Natural killer cell treated with Interleukin-12 subunit alpha and Interleukin-12 subunit beta and Interleukin-15 and Interleukin-18, amount 100 ng/mL, for 72 hours (primary cell): ENCODE measurements around the gene SRSF4. TPM values are rescaled to one million over a fixed set of nuclear protein-coding genes. Genes with fewer than 3 reads are reported as not detected.
"Not testable (repeated sequence)": the region's sequence is repeated elsewhere in the genome, so short reads cannot be mapped to it uniquely, and the experiment has no call there.

Experiments used
- ATAC-seq, 2 donors: fragments of 150-1000 bp; cut with Tn5 transposase in 1 of 2; sonication (Bioruptor Pico), chemical (Tn5 transposase) in 1 of 2; 2 replicates each; pipeline ENCODE4 v1.10.0; 2021
- DNase-seq: peaks from one replicate; pipeline ENCODE4 v3.0.0; 2022; ENCODE audit warnings: low spot score
- H3K27ac Mint-ChIP-seq, 2 donors: 1 replicate in 1 of 2; 2 replicates in 1 of 2; pipeline ENCODE4 v1.8.0; 2022; ENCODE audit warnings: mixed read lengths in 2 of 2, mild to moderate bottlenecking in 1 of 2, moderate library complexity in 1 of 2
- H3K27me3 Mint-ChIP-seq, 2 donors: 1 replicate in 1 of 2; 2 replicates in 1 of 2; pipeline ENCODE4 v1.8.0; 2022; ENCODE audit warnings: mixed read lengths in 2 of 2
- H3K36me3 Mint-ChIP-seq: one replicate; pipeline ENCODE4 v1.8.0; 2022; ENCODE audit warnings: mixed read lengths
- H3K4me1 Mint-ChIP-seq, 2 donors: 1 replicate in 1 of 2; 2 replicates in 1 of 2; pipeline ENCODE4 v1.8.0; 2022; ENCODE audit warnings: low read depth in 2 of 2, mixed read lengths in 2 of 2, mild to moderate bottlenecking in 1 of 2
- H3K4me3 Mint-ChIP-seq: one replicate; pipeline ENCODE4 v1.8.0; 2022; ENCODE audit warnings: mixed read lengths
- H3K9me3 Mint-ChIP-seq: 2 replicates; pipeline ENCODE4 v1.8.0; 2022; ENCODE audit warnings: mixed read lengths
- total RNA-seq, 2 donors: library from RNA; stranded (reverse); gene quantifications; one replicate each; pipeline ENCODE4 v1.2.3, GENCODE V29; 2022

SRSF4 gene
- total RNA-seq, 2 donors from 2014 or later: 127 to 145 TPM

- H3K4me3 Mint-ChIP-seq: no peak overlapping the region
- no peaks in the 10 kb centered on the region for H3K9me3 Mint-ChIP-seq
- peaks cover 15% of the 10 kb centered on the region for H3K36me3 Mint-ChIP-seq
These were observed 13.8 kb downstream of the SRSF4 start for GRCh38 chr1:29167904-29168303.

GRCh38 chr1:29166291-29166878 lies 15.3 kb downstream of the SRSF4 start:
- ATAC-seq: no peak
- Mint-ChIP-seq H3K4me1 (peaks cover 63 to 64% of the 10 kb centered on the region in 2 donors), H3K9me3 (no peaks in the 10 kb centered on the region), H3K27ac (no peak overlapping the region), H3K4me3 (no peak overlapping the region), H3K36me3 (peaks cover 11% of the 10 kb centered on the region), H3K27me3 (no peaks in the 10 kb centered on the region)
- no peak for DNase-seq

More at GRCh38 chr1:29167904-29168303, 13.8 kb downstream of the SRSF4 start:
- peaks cover 63 to 69% of the 10 kb centered on the region in 2 donors for H3K4me1 Mint-ChIP-seq
- ATAC-seq (no peak), DNase-seq (no peak)
- no peak overlapping the region for H3K27ac Mint-ChIP-seq
- no peaks in the 10 kb centered on the region for H3K27me3 Mint-ChIP-seq

GRCh38 chr1:29164588-29164987 lies 17.1 kb downstream of the SRSF4 start:
- H3K27me3 Mint-ChIP-seq: no peaks in the 10 kb centered on the region
- peak overlapping the region; percentile 7 to 46 for H3K27ac Mint-ChIP-seq
- ATAC-seq (no peak), DNase-seq (no peak)
- H3K4me3 Mint-ChIP-seq: no peak overlapping the region
- H3K4me1 Mint-ChIP-seq: peaks cover 49 to 53% of the 10 kb centered on the region in 2 donors
- H3K36me3 Mint-ChIP-seq: peaks cover 11% of the 10 kb centered on the region
- no peaks in the 10 kb centered on the region for H3K9me3 Mint-ChIP-seq

- H3K36me3 Mint-ChIP-seq: peaks cover 11% of the 10 kb centered on the region
- ATAC-seq (no peak), DNase-seq (no peak)
- peaks cover 38 to 42% of the 10 kb centered on the region in 2 donors for H3K4me1 Mint-ChIP-seq
- no peak overlapping the region for H3K27ac Mint-ChIP-seq
- H3K4me3 Mint-ChIP-seq: no peak overlapping the region
- H3K27me3 Mint-ChIP-seq: no peaks in the 10 kb centered on the region
- H3K9me3 Mint-ChIP-seq: no peaks in the 10 kb centered on the region
These were observed 19.1 kb downstream of the SRSF4 start for GRCh38 chr1:29162476-29163138.

- Mint-ChIP-seq H3K36me3 (peaks cover 11% of the 10 kb centered on the region), H3K9me3 (no peaks in the 10 kb centered on the region), H3K4me3 (no peak overlapping the region), H3K27me3 (no peaks in the 10 kb centered on the region), H3K4me1 (peaks cover 33 to 42% of the 10 kb centered on the region in 2 donors), H3K27ac (no peak overlapping the region)
- ATAC-seq (no peak), DNase-seq (no peak)
These were observed 19.7 kb downstream of the SRSF4 start for GRCh38 chr1:29162025-29162424.

GRCh38 chr1:29159773-29160172 lies 21.9 kb downstream of the SRSF4 start:
- Mint-ChIP-seq H3K36me3 (peaks cover 4% of the 10 kb centered on the region), H3K4me1 (peaks cover 18 to 29% of the 10 kb centered on the region in 2 donors), H3K27me3 (no peaks in the 10 kb centered on the region), H3K9me3 (no peaks in the 10 kb centered on the region), H3K4me3 (no peak overlapping the region), H3K27ac (no peak overlapping the region)
- ATAC-seq: no peak
- DNase-seq: no peak

- ATAC-seq (no peak), DNase-seq (no peak)
- Mint-ChIP-seq H3K27me3 (no peaks in the 10 kb centered on the region), H3K4me3 (no peak overlapping the region), H3K9me3 (no peaks in the 10 kb centered on the region), H3K36me3 (peaks cover 2% of the 10 kb centered on the region), H3K4me1 (peaks cover 5 to 15% of the 10 kb centered on the region in 2 donors), H3K27ac (no peak overlapping the region)
These were observed 24.5 kb downstream of the SRSF4 start for GRCh38 chr1:29157269-29157601.

GRCh38 chr1:29156543-29157268 lies 25.0 kb downstream of the SRSF4 start:
- Mint-ChIP-seq H3K4me3 (no peak overlapping the region), H3K27ac (peak overlapping the region in 1 of 2 donors; percentile 43), H3K27me3 (no peaks in the 10 kb centered on the region), H3K9me3 (no peaks in the 10 kb centered on the region), H3K4me1 (peaks cover 1 to 13% of the 10 kb centered on the region in 2 donors), H3K36me3 (peaks cover 7% of the 10 kb centered on the region)
- no peak for ATAC-seq
- no peak for DNase-seq

GRCh38 chr1:29152046-29152805 lies 29.5 kb downstream of the SRSF4 start:
- Mint-ChIP-seq H3K9me3 (no peaks in the 10 kb centered on the region), H3K4me3 (no peak overlapping the region), H3K36me3 (peaks cover 35% of the 10 kb centered on the region), H3K4me1 (peaks cover 0 to 8% of the 10 kb centered on the region in 2 donors), H3K27ac (peak overlapping the region in 1 of 2 donors; percentile 54), H3K27me3 (no peaks in the 10 kb centered on the region)
- DNase-seq (no peak), ATAC-seq (no peak)

- H3K4me1 Mint-ChIP-seq: peaks cover 5 to 10% of the 10 kb centered on the region in 2 donors
- ATAC-seq, H3K9me3 Mint-ChIP-seq, H3K4me3 Mint-ChIP-seq, H3K27me3 Mint-ChIP-seq, H3K27ac Mint-ChIP-seq, DNase-seq: not testable (repeated sequence)
- H3K36me3 Mint-ChIP-seq: peaks cover 45% of the 10 kb centered on the region
These were observed 31.4 kb downstream of the SRSF4 start for GRCh38 chr1:29150346-29150745.

- H3K27me3 Mint-ChIP-seq: no peaks in the 10 kb centered on the region
- no peaks in the 10 kb centered on the region for H3K9me3 Mint-ChIP-seq
- H3K36me3 Mint-ChIP-seq: peaks cover 48% of the 10 kb centered on the region
- H3K4me1 Mint-ChIP-seq: peaks cover 5 to 10% of the 10 kb centered on the region in 2 donors
- ATAC-seq (no peak), DNase-seq (no peak)
- H3K4me3 Mint-ChIP-seq: no peak overlapping the region
- peak overlapping the region in 1 of 2 donors; percentile 65 for H3K27ac Mint-ChIP-seq
These were observed 32.8 kb downstream of the SRSF4 start for GRCh38 chr1:29148656-29149491.

GRCh38 chr1:29145739-29146437 lies 35.8 kb downstream of the SRSF4 start:
- H3K27me3 Mint-ChIP-seq: no peaks in the 10 kb centered on the region
- H3K9me3 Mint-ChIP-seq: no peaks in the 10 kb centered on the region
- DNase-seq: no peak
- H3K27ac Mint-ChIP-seq: peak overlapping the region in 1 of 2 donors; percentile 1
- H3K36me3 Mint-ChIP-seq: peaks cover 35% of the 10 kb centered on the region
- no peak for ATAC-seq
- H3K4me3 Mint-ChIP-seq: no peak overlapping the region
- peaks cover 5 to 10% of the 10 kb centered on the region in 2 donors for H3K4me1 Mint-ChIP-seq
